NT2/D1 (cell line): ENCODE measurements around the gene MAGI2.

ENCODE experiments used
- SUZ12 ChIP-seq: IDR thresholded peaks from 2 replicates; pipeline ENCODE4 v1.6.1; 2011; ENCODE audit not compliant: insufficient read length, insufficient read depth; ENCODE audit errors: extremely low read depth
- YY1 ChIP-seq: IDR thresholded peaks from 2 replicates; pipeline ENCODE4 v1.6.1; 2011; ENCODE audit not compliant: insufficient read length, insufficient read depth
- ZNF274 ChIP-seq: IDR thresholded peaks from 2 replicates; pipeline ENCODE4 v1.6.1; 2011; ENCODE audit warnings: mild to moderate bottlenecking, low read depth, low read length

DNA sequence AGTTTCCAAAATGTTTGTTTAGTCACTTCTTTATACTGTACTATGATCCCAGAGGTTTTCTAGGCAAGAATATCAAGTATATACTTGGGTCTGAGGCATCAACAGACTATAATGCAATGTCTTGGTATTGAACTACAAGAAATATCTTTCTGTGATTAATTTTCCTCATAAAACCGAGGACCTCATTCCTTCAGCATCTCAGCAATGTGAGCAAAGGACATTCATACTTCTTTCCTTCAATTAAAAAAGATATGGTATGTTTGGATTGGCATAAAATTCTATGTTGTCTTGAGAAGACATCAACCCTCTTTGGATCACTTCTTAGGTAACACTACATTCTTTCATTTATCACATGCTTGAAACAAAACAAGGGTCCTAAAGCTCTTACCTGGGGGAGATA lies 1130.3 kb downstream of the MAGI2 start:
- TF ChIP-seq ZNF274 (no peak), SUZ12 (no peak), YY1 (no peak)
